HUES64 (cell line): ENCODE measurements around the gene ELMO1.

Experiments
- H3K27ac ChIP-seq: 2 replicates; pipeline ENCODE4 v1.7.0; 2013; ENCODE audit warnings: low read depth, low read length, inconsistent platforms
- H3K27me3 ChIP-seq: 2 replicates; pipeline ENCODE4 v1.6.1; 2013; ENCODE audit warnings: mild to moderate bottlenecking, low read length; ENCODE audit not compliant: insufficient read depth
- H3K36me3 ChIP-seq: 2 replicates; pipeline ENCODE4 v1.6.1; 2013; ENCODE audit warnings: mild to moderate bottlenecking, low read length; ENCODE audit not compliant: insufficient read depth
- H3K4me1 ChIP-seq: 2 replicates; pipeline ENCODE4 v1.6.1; 2013; ENCODE audit warnings: mild to moderate bottlenecking, low read length, moderate library complexity; ENCODE audit not compliant: insufficient read depth
- H3K4me3 ChIP-seq: 2 replicates; pipeline ENCODE4 v1.5.1; 2013; ENCODE audit warnings: mild to moderate bottlenecking, low read length, moderate library complexity
- H3K9ac ChIP-seq: 2 replicates; pipeline ENCODE4 v1.6.1; 2013; ENCODE audit warnings: mild to moderate bottlenecking, low read depth, low read length
- H3K9me3 ChIP-seq: 2 replicates; pipeline ENCODE4 v1.6.1; 2013; ENCODE audit warnings: low read depth, low read length; ENCODE audit not compliant: insufficient read depth
- WGBS: fragments of 150-250, 120-280 bp; methylation state at CpG from one replicate; pipeline ENCODE4 v1.1.7; 2013; ENCODE audit warnings: missing lambda C conversion rate; 5-methylcytosine and 5-hydroxymethylcytosine counted together

Gene ELMO1

GRCh38 chr7:37089972-37090371 lies 358.7 kb downstream of the ELMO1 start:
- Histone ChIP-seq H3K36me3 (no peaks in the 10 kb centered on the region), H3K27ac (no peak overlapping the region)
- 92% methylated on average over 4 of the region's 4 CpGs for WGBS

DNA sequence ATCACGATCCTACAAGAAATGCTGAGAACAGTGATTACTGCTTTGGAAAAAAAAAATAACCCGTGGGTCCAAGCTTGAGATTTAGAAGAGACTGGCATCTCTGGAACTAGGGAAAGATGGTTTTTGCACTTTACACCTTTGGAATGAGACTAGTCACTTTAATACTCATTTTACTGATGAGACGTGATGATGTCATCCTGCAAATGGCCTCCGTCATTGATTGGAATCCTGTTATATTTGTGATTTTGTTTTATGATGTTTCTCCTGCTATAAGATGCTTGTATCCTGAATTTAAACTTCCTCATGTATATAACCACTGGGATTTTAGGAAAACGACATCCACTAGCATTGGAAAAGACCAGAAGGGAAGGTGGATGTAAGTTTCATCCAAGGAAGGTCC lies 363.1 kb downstream of the ELMO1 start:
- Histone ChIP-seq H3K9ac (no peak overlapping the region), H3K27ac (no peak overlapping the region), H3K27me3 (no peaks in the 10 kb centered on the region), H3K4me1 (peaks cover 4% of the 10 kb centered on the region; the same call in 1 of the 2 replicates), H3K4me3 (no peak overlapping the region), H3K36me3 (no peaks in the 10 kb centered on the region), H3K9me3 (no peaks in the 10 kb centered on the region)
- WGBS: over 99% methylated on average over 4 of the region's 5 CpGs

More at GRCh38 chr7:37089972-37090371, 358.7 kb downstream of the ELMO1 start:
- Histone ChIP-seq H3K4me1 (peaks cover 4% of the 10 kb centered on the region; the same call in 1 of the 2 replicates), H3K9ac (no peak overlapping the region), H3K4me3 (no peak overlapping the region), H3K9me3 (no peaks in the 10 kb centered on the region), H3K27me3 (no peaks in the 10 kb centered on the region)

DNA sequence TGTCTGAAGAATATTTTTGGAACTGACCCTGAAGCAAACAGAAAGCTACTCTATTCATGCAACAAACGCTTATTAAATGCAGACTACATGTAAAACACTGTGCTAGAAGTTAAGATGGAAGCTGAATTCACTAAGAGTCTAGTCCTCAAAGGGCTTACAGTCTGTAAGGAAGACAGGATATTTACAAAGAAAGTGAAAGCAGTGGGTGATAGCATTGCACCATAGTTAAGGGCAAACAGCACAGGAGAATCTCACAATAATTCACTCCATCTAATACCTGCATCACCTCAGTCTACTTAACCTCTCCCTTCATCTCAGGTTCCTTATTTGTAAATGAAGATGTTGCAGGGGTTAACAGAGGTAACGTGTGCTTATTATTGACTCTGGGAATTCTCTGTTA lies 364.4 kb downstream of the ELMO1 start:
- WGBS: 100% methylated on average over 1 of the region's 2 CpGs
- Histone ChIP-seq H3K27ac (no peak overlapping the region), H3K27me3 (no peaks in the 10 kb centered on the region), H3K4me3 (no peak overlapping the region), H3K9ac (no peak overlapping the region), H3K4me1 (peaks cover 4% of the 10 kb centered on the region; the same call in 1 of the 2 replicates), H3K36me3 (no peaks in the 10 kb centered on the region), H3K9me3 (no peaks in the 10 kb centered on the region)

DNA sequence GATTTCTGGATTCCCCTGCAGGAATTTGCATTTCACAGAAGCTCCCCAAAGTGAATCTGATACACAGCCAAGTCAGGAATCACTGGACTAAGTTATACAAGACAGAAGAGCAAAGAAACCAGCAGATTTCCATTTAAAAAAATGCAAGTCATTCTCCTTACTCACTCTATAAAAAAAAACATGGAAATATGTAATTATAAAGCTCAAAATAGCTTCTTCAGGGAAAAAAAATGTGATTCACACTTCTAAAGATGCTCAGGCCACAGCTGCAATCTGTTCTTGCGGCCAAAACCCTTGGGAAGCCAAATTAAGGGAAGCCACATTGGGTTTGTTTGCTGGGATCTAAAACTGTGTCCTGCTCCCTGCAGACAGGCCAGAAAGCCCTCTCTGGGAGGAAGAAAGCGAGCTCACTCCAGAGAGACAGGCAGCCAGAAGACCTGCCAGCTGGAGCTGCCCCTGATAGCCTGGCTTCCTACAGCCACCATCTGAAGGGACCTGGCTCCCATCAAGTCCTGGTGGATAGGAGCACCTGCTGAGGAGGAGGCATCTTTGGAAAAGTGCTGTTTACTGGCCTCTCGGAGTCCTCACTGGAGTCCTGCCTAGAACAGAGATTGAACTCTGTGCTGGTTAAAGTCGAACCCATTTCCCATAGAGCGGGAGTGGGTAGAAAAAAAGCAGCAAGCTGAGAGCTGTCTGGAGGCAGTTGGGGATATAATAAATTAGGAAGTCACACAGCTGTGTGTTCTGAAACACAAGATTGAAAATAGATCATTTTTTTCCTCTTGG lies 365.2 kb downstream of the ELMO1 start:
- Histone ChIP-seq H3K27ac (no peak overlapping the region), H3K36me3 (no peaks in the 10 kb centered on the region), H3K9ac (no peak overlapping the region), H3K9me3 (no peaks in the 10 kb centered on the region), H3K27me3 (no peaks in the 10 kb centered on the region), H3K4me1 (peaks cover 4% of the 10 kb centered on the region; the same call in 1 of the 2 replicates), H3K4me3 (no peak overlapping the region)
- WGBS: 95% methylated on average over 5 of the region's 5 CpGs

- WGBS: 87% methylated on average over 4 of the region's 4 CpGs
- Histone ChIP-seq H3K27ac (no peak overlapping the region), H3K27me3 (no peaks in the 10 kb centered on the region), H3K9ac (no peak overlapping the region), H3K4me3 (no peak overlapping the region), H3K4me1 (no peaks in the 10 kb centered on the region), H3K36me3 (no peaks in the 10 kb centered on the region), H3K9me3 (no peaks in the 10 kb centered on the region)
Observed at GRCh38 chr7:37081436-37081835, 367.2 kb downstream of the ELMO1 start.

GRCh38 chr7:37079420-37079819 lies 369.2 kb downstream of the ELMO1 start:
- Histone ChIP-seq H3K4me1 (no peaks in the 10 kb centered on the region), H3K9ac (no peak overlapping the region), H3K27me3 (no peaks in the 10 kb centered on the region), H3K4me3 (no peak overlapping the region), H3K9me3 (no peaks in the 10 kb centered on the region), H3K36me3 (no peaks in the 10 kb centered on the region), H3K27ac (no peak overlapping the region)
- WGBS: 94% methylated on average over 1 of the region's 1 CpG

- WGBS: 95% methylated on average over 5 of the region's 5 CpGs
- Histone ChIP-seq H3K9ac (no peak overlapping the region), H3K27me3 (no peaks in the 10 kb centered on the region)
Observed at GRCh38 chr7:37076668-37077067, 372.0 kb downstream of the ELMO1 start.

DNA sequence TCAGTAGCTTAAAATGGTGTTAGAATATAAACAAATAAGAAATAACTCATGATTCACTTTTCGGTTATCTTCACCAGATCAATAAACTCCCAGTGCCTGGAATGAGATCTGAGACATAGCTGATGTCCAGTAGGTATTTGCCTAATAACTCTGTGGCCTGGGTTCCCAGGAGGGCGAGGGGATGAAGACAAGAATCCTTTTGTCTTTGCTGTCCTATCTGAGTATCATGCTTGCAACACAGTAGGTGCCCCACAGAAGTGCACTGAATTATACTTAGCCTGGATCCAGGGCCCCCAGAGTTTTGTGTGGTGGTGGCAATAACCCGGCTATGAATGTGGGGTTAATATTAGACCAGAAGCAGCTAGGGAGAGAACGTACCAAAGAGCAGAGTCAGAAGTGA lies 374.3 kb downstream of the ELMO1 start:
- Histone ChIP-seq H3K9ac (no peak overlapping the region), H3K27me3 (no peaks in the 10 kb centered on the region), H3K36me3 (no peaks in the 10 kb centered on the region), H3K4me1 (no peaks in the 10 kb centered on the region), H3K27ac (no peak overlapping the region), H3K4me3 (no peak overlapping the region), H3K9me3 (no peaks in the 10 kb centered on the region)
- 96% methylated on average over 3 of the region's 4 CpGs for WGBS

More at GRCh38 chr7:37076668-37077067, 372.0 kb downstream of the ELMO1 start:
- H3K36me3 ChIP-seq: no peaks in the 10 kb centered on the region
- H3K4me1 ChIP-seq: no peaks in the 10 kb centered on the region
- H3K4me3 ChIP-seq: no peak overlapping the region
- H3K9me3 ChIP-seq: no peaks in the 10 kb centered on the region
- no peak overlapping the region for H3K27ac ChIP-seq

DNA sequence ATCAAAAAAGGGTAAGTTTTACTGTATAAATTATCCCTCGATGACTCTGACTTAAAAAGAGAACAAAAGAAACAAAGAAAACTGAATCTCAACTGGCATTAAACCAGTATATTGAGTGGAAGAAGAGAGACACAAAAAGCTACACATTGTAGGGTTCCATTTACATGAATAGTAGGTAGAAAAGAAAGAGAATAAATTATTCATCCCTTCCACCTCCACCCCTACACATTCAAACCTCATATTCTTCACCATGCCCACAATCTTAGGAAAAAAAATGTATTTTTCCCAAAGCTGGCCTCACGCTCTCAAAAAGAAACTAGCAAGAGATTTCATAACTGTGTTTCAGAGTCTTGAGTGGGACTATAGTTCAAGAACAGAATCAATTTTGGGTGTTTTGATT lies 377.5 kb downstream of the ELMO1 start:
- WGBS: 100% methylated on average over 1 of the region's 2 CpGs

GRCh38 chr7:37070471-37070870 lies 378.2 kb downstream of the ELMO1 start:
- no peaks in the 10 kb centered on the region for H3K27me3 ChIP-seq
- H3K4me1 ChIP-seq: no peaks in the 10 kb centered on the region
- 82% methylated on average over 3 of the region's 3 CpGs for WGBS
- no peak overlapping the region for H3K27ac ChIP-seq
- H3K4me3 ChIP-seq: no peak overlapping the region
- no peaks in the 10 kb centered on the region for H3K9me3 ChIP-seq
- H3K36me3 ChIP-seq: no peaks in the 10 kb centered on the region
- no peak overlapping the region for H3K9ac ChIP-seq

More for the DNA sequence above, 377.5 kb downstream of the ELMO1 start:
- no peak overlapping the region for H3K4me3 ChIP-seq
- H3K9ac ChIP-seq: no peak overlapping the region
- no peaks in the 10 kb centered on the region for H3K9me3 ChIP-seq
- no peaks in the 10 kb centered on the region for H3K4me1 ChIP-seq
- no peaks in the 10 kb centered on the region for H3K36me3 ChIP-seq
- H3K27ac ChIP-seq: no peak overlapping the region
- H3K27me3 ChIP-seq: no peaks in the 10 kb centered on the region

- H3K4me3 ChIP-seq: no peak overlapping the region
- H3K9me3 ChIP-seq: no peaks in the 10 kb centered on the region
- no peak overlapping the region for H3K9ac ChIP-seq
- no peaks in the 10 kb centered on the region for H3K27me3 ChIP-seq
- WGBS: 100% methylated on average over 1 of the region's 2 CpGs
- no peaks in the 10 kb centered on the region for H3K36me3 ChIP-seq
- H3K27ac ChIP-seq: no peak overlapping the region
- H3K4me1 ChIP-seq: no peaks in the 10 kb centered on the region
Observed at GRCh38 chr7:37070031-37070430, 378.6 kb downstream of the ELMO1 start.
